CD14-positive monocyte (primary cell): ENCODE results near the gene GPR161. TPM values are rescaled to one million over a fixed set of nuclear protein-coding genes. Genes with fewer than 3 reads are reported as not detected.

Experiments
- DNase-seq, 3 donors: peaks; one replicate each; pipeline ENCODE4 v3.0.0-alpha.2; 2011 to 2022
- H2AFZ ChIP-seq: 2 replicates; pipeline ENCODE4 v1.6.0; 2012; ENCODE audit warnings: mild to moderate bottlenecking, low read depth, low read length, inconsistent platforms; ENCODE audit not compliant: insufficient read depth, poor library complexity, severe bottlenecking
- H3K27ac ChIP-seq, 2 donors: 1 replicate in 1 of 2; 2 replicates in 1 of 2; pipeline ENCODE4 v1.5.1; 2012 to 2013; ENCODE audit warnings: low read length in 2 of 2, control low read depth in 1 of 2, inconsistent platforms in 1 of 2, low read depth in 1 of 2, mild to moderate bottlenecking in 1 of 2
- H3K27me3 ChIP-seq, 2 donors: one replicate each; pipeline versions ENCODE4 v1.6.0 to v1.6.1; 2011 to 2013; ENCODE audit warnings: low read length in 2 of 2; ENCODE audit not compliant: control insufficient read depth in 2 of 2, insufficient read depth in 2 of 2
- H3K36me3 ChIP-seq, 2 donors: replicated peaks in 1 of 2; 1 replicate in 1 of 2; 2 replicates in 1 of 2; pipeline versions ENCODE4 v1.5.1 to v1.6.1; 2012 to 2013; ENCODE audit warnings: low read length in 2 of 2, control low read depth in 1 of 2, inconsistent platforms in 1 of 2, mild to moderate bottlenecking in 1 of 2; ENCODE audit not compliant: insufficient read depth in 2 of 2, control insufficient read depth in 1 of 2
- H3K4me1 ChIP-seq, 2 donors: 1 replicate in 1 of 2; 2 replicates in 1 of 2; pipeline versions ENCODE4 v1.5.1 to v1.6.1; 2012 to 2013; ENCODE audit warnings: low read length in 2 of 2, control low read depth in 1 of 2, inconsistent platforms in 1 of 2, mild to moderate bottlenecking in 1 of 2, moderate library complexity in 1 of 2; ENCODE audit not compliant: insufficient read depth in 2 of 2, control insufficient read depth in 1 of 2
- H3K4me2 ChIP-seq: replicated peaks from 2 replicates; pipeline ENCODE3; 2012; ENCODE audit warnings: low read length, moderate library complexity, mild to moderate bottlenecking; ENCODE audit not compliant: poor library complexity, severe bottlenecking; ENCODE audit errors: extremely low read depth
- H3K4me3 ChIP-seq, 3 experiments: fragments of 200-600 bp in 1 of 3; sonication (generic) in 1 of 3; replicated peaks in 1 of 3; 1 replicate in 2 of 3; 2 replicates in 1 of 3; pipeline ENCODE4 v1.5.1; 2011 to 2013; ENCODE audit warnings: low read length in 3 of 3, mild to moderate bottlenecking in 3 of 3, control low read depth in 2 of 3, low read depth in 2 of 3, inconsistent platforms in 1 of 3, moderate library complexity in 1 of 3
- H3K79me2 ChIP-seq: 2 replicates; pipeline ENCODE4 v1.6.0; 2012; ENCODE audit warnings: mild to moderate bottlenecking, control low read depth, inconsistent platforms, low read length, moderate library complexity; ENCODE audit not compliant: insufficient read depth
- H3K9ac ChIP-seq: 2 replicates; pipeline ENCODE4 v1.6.0; 2017; ENCODE audit warnings: low read length, mild to moderate bottlenecking; ENCODE audit not compliant: insufficient read depth, poor library complexity, severe bottlenecking
- H3K9me3 ChIP-seq, 2 donors: replicated peaks in 1 of 2; 1 replicate in 1 of 2; 2 replicates in 1 of 2; pipeline versions ENCODE4 v1.5.1 to v1.6.1; 2012 to 2013; ENCODE audit warnings: low read length in 2 of 2, control low read depth in 1 of 2; ENCODE audit not compliant: control insufficient read depth in 1 of 2, insufficient read depth in 1 of 2
- H4K20me1 ChIP-seq: 2 replicates; pipeline ENCODE4 v1.6.0; 2012; ENCODE audit warnings: mild to moderate bottlenecking, low read length, control low read depth, moderate library complexity; ENCODE audit not compliant: insufficient read depth
- H3K27ac Mint-ChIP-seq, 7 donors: one replicate each; pipeline ENCODE4 v1.8.0; 2020; ENCODE audit warnings: mild to moderate bottlenecking in 7 of 7, mixed read lengths in 7 of 7, moderate library complexity in 6 of 7, inconsistent platforms in 2 of 7
- H3K27me3 Mint-ChIP-seq, 3 donors: one replicate each; pipeline ENCODE4 v1.8.0; 2021 to 2022; ENCODE audit warnings: low read depth in 3 of 3, mild to moderate bottlenecking in 3 of 3, mixed read lengths in 3 of 3, moderate library complexity in 3 of 3, inconsistent platforms in 1 of 3
- H3K36me3 Mint-ChIP-seq, 2 donors: one replicate each; pipeline ENCODE4 v1.8.0; 2020; ENCODE audit warnings: mixed read lengths in 2 of 2, inconsistent platforms in 1 of 2, mild to moderate bottlenecking in 1 of 2
- H3K4me1 Mint-ChIP-seq: one replicate; pipeline ENCODE4 v1.8.0; 2020; ENCODE audit warnings: mild to moderate bottlenecking, mixed read lengths
- H3K4me3 Mint-ChIP-seq, 2 donors: one replicate each; pipeline ENCODE4 v1.8.0; 2020; ENCODE audit warnings: mild to moderate bottlenecking in 2 of 2, mixed read lengths in 2 of 2, moderate library complexity in 1 of 2
- H3K9me3 Mint-ChIP-seq, 7 donors: one replicate each; pipeline ENCODE4 v1.8.0; 2020 to 2022; ENCODE audit warnings: mixed read lengths in 7 of 7, mild to moderate bottlenecking in 6 of 7, moderate library complexity in 6 of 7, inconsistent platforms in 2 of 7
- WGBS: methylation state at CpG from one replicate; pipeline ENCODE4 v1.1.5; 2013; ENCODE audit warnings: missing lambda C conversion rate; ENCODE audit not compliant: insufficient coverage; 5-methylcytosine and 5-hydroxymethylcytosine counted together
- intact Hi-C, 2 donors: fragments of 100-400 bp; cut with micrococcal nuclease; formaldehyde crosslinking; loops; one replicate each; pipeline versions ENCODE4 v1.15.0 to v1.15.1; 2023
- polyA plus RNA-seq, 3 donors: library from polyadenylated mRNA; depleted of rRNA in 1 of 3; unstranded in 2 of 3; stranded (reverse) in 1 of 3; fragments of 300-500 nt in 2 of 3; fragments of >200 nt in 1 of 3; fragmentation: Illumina TruSeq in 2 of 3; gene quantifications; 1 replicate in 2 of 3; 2 replicates in 1 of 3; pipeline ENCODE4 v1.2.3, GENCODE V29; 2012 to 2021
- TF ChIP-seq, protein P1 (sequence below): fragments of 200-600 bp; IDR thresholded peaks from one replicate; pipeline ENCODE4 v1.8.0; 2022; ENCODE audit warnings: antibody characterized with exemption, mild to moderate bottlenecking

Gene GPR161
- polyA plus RNA-seq, 3 donors, result 0.65 TPM; not detected in 2

DNA sequence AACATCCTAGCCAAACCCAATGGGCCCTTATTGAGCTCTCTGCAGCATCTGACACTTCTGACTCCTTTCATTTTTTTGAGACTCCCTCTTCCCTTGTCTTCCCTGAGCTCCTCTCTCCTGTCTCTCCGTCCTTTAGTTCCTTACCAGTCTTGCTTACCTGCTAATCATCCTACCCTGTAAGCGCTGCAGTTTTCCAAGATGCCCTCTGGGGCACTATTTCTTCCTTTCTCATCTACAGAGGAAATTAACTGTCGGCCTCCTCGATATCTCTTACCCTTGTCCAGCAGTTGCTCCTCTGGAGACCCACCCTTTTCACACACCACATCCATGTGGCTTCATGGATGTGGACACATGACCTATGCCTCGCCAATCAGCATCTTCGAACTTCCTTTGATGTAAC is 6.8 kb downstream of the GPR161 start:
- Histone ChIP-seq H2AFZ (no peak overlapping the region), H3K4me2 (no peak overlapping the region), H3K4me3 (no peak overlapping the region), H4K20me1 (no peaks in the 10 kb centered on the region), H3K36me3 (no peaks in the 10 kb centered on the region), H3K9ac (no peak overlapping the region), H3K27me3 (peaks cover 9 to 17% of the 10 kb centered on the region in 2 donors), H3K4me1 (no peaks in the 10 kb centered on the region), H3K79me2 (no peaks in the 10 kb centered on the region), H3K9me3 (no peaks in the 10 kb centered on the region), H3K27ac (no peak overlapping the region)
- Mint-ChIP-seq H3K36me3 (no peaks in the 10 kb centered on the region), H3K27me3 (peaks cover 11 to 28% (median 18%) of the 10 kb centered on the region in 3 donors), H3K4me1 (no peaks in the 10 kb centered on the region), H3K27ac (no peak overlapping the region), H3K4me3 (no peak overlapping the region), H3K9me3 (peaks cover 0 to 14% (median 4%) of the 10 kb centered on the region in 7 donors)
- WGBS, result 94% methylated on average over 4 of the region's 6 CpGs
- DNase-seq, result no peak
- intact Hi-C loops, result no loop called here
- TF ChIP-seq, protein P1, sequence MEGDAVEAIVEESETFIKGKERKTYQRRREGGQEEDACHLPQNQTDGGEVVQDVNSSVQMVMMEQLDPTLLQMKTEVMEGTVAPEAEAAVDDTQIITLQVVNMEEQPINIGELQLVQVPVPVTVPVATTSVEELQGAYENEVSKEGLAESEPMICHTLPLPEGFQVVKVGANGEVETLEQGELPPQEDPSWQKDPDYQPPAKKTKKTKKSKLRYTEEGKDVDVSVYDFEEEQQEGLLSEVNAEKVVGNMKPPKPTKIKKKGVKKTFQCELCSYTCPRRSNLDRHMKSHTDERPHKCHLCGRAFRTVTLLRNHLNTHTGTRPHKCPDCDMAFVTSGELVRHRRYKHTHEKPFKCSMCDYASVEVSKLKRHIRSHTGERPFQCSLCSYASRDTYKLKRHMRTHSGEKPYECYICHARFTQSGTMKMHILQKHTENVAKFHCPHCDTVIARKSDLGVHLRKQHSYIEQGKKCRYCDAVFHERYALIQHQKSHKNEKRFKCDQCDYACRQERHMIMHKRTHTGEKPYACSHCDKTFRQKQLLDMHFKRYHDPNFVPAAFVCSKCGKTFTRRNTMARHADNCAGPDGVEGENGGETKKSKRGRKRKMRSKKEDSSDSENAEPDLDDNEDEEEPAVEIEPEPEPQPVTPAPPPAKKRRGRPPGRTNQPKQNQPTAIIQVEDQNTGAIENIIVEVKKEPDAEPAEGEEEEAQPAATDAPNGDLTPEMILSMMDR, result no peak

DNA sequence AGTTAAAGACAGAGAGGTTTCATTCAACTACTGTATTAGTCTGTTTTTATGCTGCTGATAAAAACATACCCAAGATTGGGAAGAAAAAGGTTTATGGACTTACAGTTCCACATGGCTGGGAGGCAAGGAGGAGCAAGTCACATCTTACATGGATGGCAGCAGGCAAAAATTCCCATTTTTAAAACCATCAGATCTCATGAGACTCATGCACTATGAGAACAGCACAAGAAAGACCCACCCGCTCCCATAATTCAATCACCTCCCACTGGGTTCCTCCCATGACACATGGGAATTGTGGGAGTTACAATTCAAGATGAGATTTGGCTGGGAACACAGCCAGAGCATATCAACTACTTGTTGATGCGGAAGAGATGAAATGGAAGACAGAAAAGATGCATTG is 9.2 kb downstream of the GPR161 start:
- H3K4me3 Mint-ChIP-seq, result no peak overlapping the region
- Histone ChIP-seq H3K4me3 (no peak overlapping the region), H3K27me3 (no peaks in the 10 kb centered on the region), H2AFZ (no peak overlapping the region), H3K79me2 (no peaks in the 10 kb centered on the region), H3K27ac (no peak overlapping the region), H3K9me3 (no peaks in the 10 kb centered on the region), H3K9ac (no peak overlapping the region), H3K4me2 (no peak overlapping the region), H3K4me1 (no peaks in the 10 kb centered on the region), H4K20me1 (no peaks in the 10 kb centered on the region), H3K36me3 (no peaks in the 10 kb centered on the region)
- no peak overlapping the region for H3K27ac Mint-ChIP-seq
- intact Hi-C loops, result no loop called here
- peaks cover 0 to 7% (median 4%) of the 10 kb centered on the region in 7 donors for H3K9me3 Mint-ChIP-seq
- no peak for DNase-seq
- peaks cover 2 to 14% (median 4%) of the 10 kb centered on the region in 3 donors for H3K27me3 Mint-ChIP-seq
- WGBS, result no CpG with 5 or more reads among the region's 2 CpGs
- TF ChIP-seq, protein P1, result no peak
- H3K36me3 Mint-ChIP-seq, result no peaks in the 10 kb centered on the region
- no peaks in the 10 kb centered on the region for H3K4me1 Mint-ChIP-seq
